ENCODE results near the gene GALC. TPM values are rescaled to one million over a fixed set of nuclear protein-coding genes. Genes with fewer than 3 reads are reported as not detected.

The GALC gene
- polyA plus RNA-seq, 1 donor from 2014 or later: 42.6 TPM

DNA sequence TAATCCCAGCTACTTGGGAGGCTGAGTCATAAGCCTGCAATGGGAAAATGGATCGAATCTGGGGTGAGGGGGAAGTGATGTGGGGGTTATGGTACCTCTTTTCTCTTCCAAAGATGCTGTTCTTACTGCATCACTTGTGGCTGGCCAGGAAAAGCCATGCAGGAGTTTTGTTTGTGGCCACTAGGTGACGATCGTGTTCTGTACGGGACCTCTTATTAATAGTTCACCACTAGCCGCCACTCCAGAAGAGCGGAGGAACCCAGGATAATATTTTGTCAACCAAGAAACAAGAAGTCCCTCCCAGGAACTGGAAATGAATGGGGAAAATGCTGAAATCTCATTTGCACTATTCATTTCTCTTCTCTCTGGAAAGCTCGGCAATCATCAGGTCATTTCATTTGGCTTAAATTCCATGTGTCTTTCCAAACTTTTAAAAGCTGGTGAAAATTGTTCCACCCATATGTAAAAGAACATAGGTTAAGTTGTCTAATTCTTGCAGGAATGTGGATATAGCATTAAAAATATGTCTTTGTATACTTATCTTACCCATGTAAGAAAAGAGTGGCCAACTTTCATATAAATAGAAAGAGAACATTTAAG lies 20.9 kb upstream of the GALC start:
- Histone ChIP-seq H3K4me3 (ENCODE audit: low read length) (no peak overlapping the region), H2AFZ (ENCODE audit: low read depth, low read length) (no peak overlapping the region)

DNA sequence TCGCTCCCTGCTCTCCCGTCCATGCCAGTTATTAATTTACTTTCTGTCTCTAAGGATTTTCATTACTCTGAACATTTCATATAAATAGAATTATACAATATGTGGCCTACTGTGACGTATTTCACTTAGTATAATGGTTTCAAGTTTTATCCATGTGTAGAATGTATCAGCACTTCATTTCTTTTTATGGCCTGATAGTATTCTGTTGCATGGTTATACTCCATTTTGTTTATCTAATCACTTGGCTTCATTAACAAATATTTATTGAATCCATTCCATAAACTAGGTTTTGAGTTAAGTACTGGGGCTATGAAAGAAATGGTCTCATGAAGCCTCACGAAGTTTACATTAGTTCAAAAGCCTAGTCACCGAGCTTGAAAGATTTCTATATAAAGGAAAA lies 19.5 kb upstream of the GALC start:
- Histone ChIP-seq H3K36me3 (ENCODE audit: insufficient read depth, low read length) (no peaks in the 10 kb centered on the region), H3K27ac (ENCODE audit: low read length) (no peak overlapping the region), H2AFZ (ENCODE audit: low read depth, low read length) (no peak overlapping the region), H3F3A (ENCODE audit: insufficient read depth, low read length, poor library complexity, severe bottlenecking) (no peaks in the 10 kb centered on the region), H3K4me3 (ENCODE audit: low read length) (no peak overlapping the region), H3K9me3 (ENCODE audit: low read length) (no peaks in the 10 kb centered on the region), H3K27me3 (ENCODE audit: insufficient read depth, low read depth, low read length) (no peaks in the 10 kb centered on the region), H3K79me2 (replicated peaks; ENCODE audit: insufficient read depth, low read length) (no peaks in the 10 kb centered on the region), H3K9me2 (ENCODE audit: insufficient read depth, low read length) (no peaks in the 10 kb centered on the region), H4K20me1 (ENCODE audit: insufficient read depth) (no peaks in the 10 kb centered on the region), H3K4me2 (ENCODE audit: low read length) (no peak overlapping the region), H3K9ac (ENCODE audit: low read length) (no peak overlapping the region)
- TF ChIP-seq EZH2 (IDR thresholded peaks at IDR 0.05; ENCODE audit: borderline replicate concordance, insufficient read depth, low read length, poor library complexity, severe bottlenecking) (no peak), RAD21 (conservative IDR thresholded peaks at IDR 0.05) (no peak), EP300 (conservative IDR thresholded peaks at IDR 0.05; ENCODE audit: poor library complexity, severe bottlenecking) (no peak), TAF1 (IDR thresholded peaks at IDR 0.05; ENCODE audit: low read depth) (no peak), SMC3 (conservative IDR thresholded peaks at IDR 0.05; ENCODE audit: poor library complexity) (no peak), MXI1 (conservative IDR thresholded peaks at IDR 0.05; ENCODE audit: poor library complexity, severe bottlenecking) (no peak), POLR2AphosphoS5 (IDR thresholded peaks at IDR 0.05) (no peak)
- TF ChIP-seq, protein P1, sequence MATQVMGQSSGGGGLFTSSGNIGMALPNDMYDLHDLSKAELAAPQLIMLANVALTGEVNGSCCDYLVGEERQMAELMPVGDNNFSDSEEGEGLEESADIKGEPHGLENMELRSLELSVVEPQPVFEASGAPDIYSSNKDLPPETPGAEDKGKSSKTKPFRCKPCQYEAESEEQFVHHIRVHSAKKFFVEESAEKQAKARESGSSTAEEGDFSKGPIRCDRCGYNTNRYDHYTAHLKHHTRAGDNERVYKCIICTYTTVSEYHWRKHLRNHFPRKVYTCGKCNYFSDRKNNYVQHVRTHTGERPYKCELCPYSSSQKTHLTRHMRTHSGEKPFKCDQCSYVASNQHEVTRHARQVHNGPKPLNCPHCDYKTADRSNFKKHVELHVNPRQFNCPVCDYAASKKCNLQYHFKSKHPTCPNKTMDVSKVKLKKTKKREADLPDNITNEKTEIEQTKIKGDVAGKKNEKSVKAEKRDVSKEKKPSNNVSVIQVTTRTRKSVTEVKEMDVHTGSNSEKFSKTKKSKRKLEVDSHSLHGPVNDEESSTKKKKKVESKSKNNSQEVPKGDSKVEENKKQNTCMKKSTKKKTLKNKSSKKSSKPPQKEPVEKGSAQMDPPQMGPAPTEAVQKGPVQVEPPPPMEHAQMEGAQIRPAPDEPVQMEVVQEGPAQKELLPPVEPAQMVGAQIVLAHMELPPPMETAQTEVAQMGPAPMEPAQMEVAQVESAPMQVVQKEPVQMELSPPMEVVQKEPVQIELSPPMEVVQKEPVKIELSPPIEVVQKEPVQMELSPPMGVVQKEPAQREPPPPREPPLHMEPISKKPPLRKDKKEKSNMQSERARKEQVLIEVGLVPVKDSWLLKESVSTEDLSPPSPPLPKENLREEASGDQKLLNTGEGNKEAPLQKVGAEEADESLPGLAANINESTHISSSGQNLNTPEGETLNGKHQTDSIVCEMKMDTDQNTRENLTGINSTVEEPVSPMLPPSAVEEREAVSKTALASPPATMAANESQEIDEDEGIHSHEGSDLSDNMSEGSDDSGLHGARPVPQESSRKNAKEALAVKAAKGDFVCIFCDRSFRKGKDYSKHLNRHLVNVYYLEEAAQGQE (IDR thresholded peaks at IDR 0.05; ENCODE audit: borderline replicate concordance): no peak
- TF ChIP-seq, protein P2, sequence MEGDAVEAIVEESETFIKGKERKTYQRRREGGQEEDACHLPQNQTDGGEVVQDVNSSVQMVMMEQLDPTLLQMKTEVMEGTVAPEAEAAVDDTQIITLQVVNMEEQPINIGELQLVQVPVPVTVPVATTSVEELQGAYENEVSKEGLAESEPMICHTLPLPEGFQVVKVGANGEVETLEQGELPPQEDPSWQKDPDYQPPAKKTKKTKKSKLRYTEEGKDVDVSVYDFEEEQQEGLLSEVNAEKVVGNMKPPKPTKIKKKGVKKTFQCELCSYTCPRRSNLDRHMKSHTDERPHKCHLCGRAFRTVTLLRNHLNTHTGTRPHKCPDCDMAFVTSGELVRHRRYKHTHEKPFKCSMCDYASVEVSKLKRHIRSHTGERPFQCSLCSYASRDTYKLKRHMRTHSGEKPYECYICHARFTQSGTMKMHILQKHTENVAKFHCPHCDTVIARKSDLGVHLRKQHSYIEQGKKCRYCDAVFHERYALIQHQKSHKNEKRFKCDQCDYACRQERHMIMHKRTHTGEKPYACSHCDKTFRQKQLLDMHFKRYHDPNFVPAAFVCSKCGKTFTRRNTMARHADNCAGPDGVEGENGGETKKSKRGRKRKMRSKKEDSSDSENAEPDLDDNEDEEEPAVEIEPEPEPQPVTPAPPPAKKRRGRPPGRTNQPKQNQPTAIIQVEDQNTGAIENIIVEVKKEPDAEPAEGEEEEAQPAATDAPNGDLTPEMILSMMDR (IDR thresholded peaks at IDR 0.05; ENCODE audit: poor library complexity, severe bottlenecking): no peak

More for the DNA sequence above, 20.9 kb upstream of the GALC start:
- no peaks in the 10 kb centered on the region for H4K20me1 ChIP-seq (ENCODE audit: insufficient read depth)
- no peaks in the 10 kb centered on the region for H3K27me3 ChIP-seq (ENCODE audit: insufficient read depth, low read depth, low read length)
- no peak overlapping the region for H3K4me2 ChIP-seq (ENCODE audit: low read length)
- TF ChIP-seq POLR2AphosphoS5 (IDR thresholded peaks at IDR 0.05): no peak
- no peak for TF ChIP-seq MXI1 (conservative IDR thresholded peaks at IDR 0.05; ENCODE audit: poor library complexity, severe bottlenecking)
- peak; percentile 92 for TF ChIP-seq SMC3 (conservative IDR thresholded peaks at IDR 0.05; ENCODE audit: poor library complexity)
- no peak for TF ChIP-seq TAF1 (IDR thresholded peaks at IDR 0.05; ENCODE audit: low read depth)
- TF ChIP-seq EP300 (conservative IDR thresholded peaks at IDR 0.05; ENCODE audit: poor library complexity, severe bottlenecking): no peak
- TF ChIP-seq EZH2 (IDR thresholded peaks at IDR 0.05; ENCODE audit: borderline replicate concordance, insufficient read depth, low read length, poor library complexity, severe bottlenecking): no peak
- TF ChIP-seq, protein P1 (IDR thresholded peaks at IDR 0.05; ENCODE audit: borderline replicate concordance): no peak
- TF ChIP-seq, protein P2 (IDR thresholded peaks at IDR 0.05; ENCODE audit: poor library complexity, severe bottlenecking): peak; percentile 91
- peak; percentile 93 for TF ChIP-seq RAD21 (conservative IDR thresholded peaks at IDR 0.05)
- H3K36me3 ChIP-seq (ENCODE audit: insufficient read depth, low read length): no peaks in the 10 kb centered on the region
- H3K9me3 ChIP-seq (ENCODE audit: low read length): no peaks in the 10 kb centered on the region
- no peak overlapping the region for H3K9ac ChIP-seq (ENCODE audit: low read length)
- no peaks in the 10 kb centered on the region for H3K79me2 ChIP-seq (replicated peaks; ENCODE audit: insufficient read depth, low read length)
- H3K9me2 ChIP-seq (ENCODE audit: insufficient read depth, low read length): no peaks in the 10 kb centered on the region
- no peaks in the 10 kb centered on the region for H3F3A ChIP-seq (ENCODE audit: insufficient read depth, low read length, poor library complexity, severe bottlenecking)
- H3K27ac ChIP-seq (ENCODE audit: low read length): no peak overlapping the region
